NCI-H446 treated with DMSO at 0.1 percent for 48 hours (cell line): ENCODE measurements around the gene ISG15.
"Not testable (repeated sequence)": the region's sequence is repeated elsewhere in the genome, so short reads cannot be mapped to it uniquely, and the experiment has no call there.

Experiments
- DNase-seq: peaks from one replicate; lab custom pipeline; 2025; lab: John Stamatoyannopoulos, UW

Gene ISG15

GRCh38 chr1:1030867-1031658 lies 17.8 kb downstream of the ISG15 start:
- not testable (repeated sequence) for DNase-seq

GRCh38 chr1:1031659-1032235 lies 18.4 kb downstream of the ISG15 start:
- DNase-seq = no peak

GRCh38 chr1:1032424-1032823 lies 19.1 kb downstream of the ISG15 start:
- DNase-seq = no peak

GRCh38 chr1:1033009-1033587 lies 19.8 kb downstream of the ISG15 start:
- peak; percentile 70 for DNase-seq

GRCh38 chr1:1033731-1034438 lies 20.6 kb downstream of the ISG15 start:
- DNase-seq = no peak

GRCh38 chr1:1034439-1034781 lies 21.1 kb downstream of the ISG15 start:
- no peak for DNase-seq

GRCh38 chr1:1035291-1035943 lies 22.1 kb downstream of the ISG15 start:
- DNase-seq = no peak

GRCh38 chr1:1037366-1038327 lies 24.4 kb downstream of the ISG15 start:
- no peak for DNase-seq

GRCh38 chr1:1038694-1039093 lies 25.4 kb downstream of the ISG15 start:
- no peak for DNase-seq

- no peak for DNase-seq
Observed at GRCh38 chr1:1039145-1039910, 26.0 kb downstream of the ISG15 start.

- DNase-seq = no peak
Observed at GRCh38 chr1:1040004-1040991, 27.0 kb downstream of the ISG15 start.

GRCh38 chr1:1041092-1041523 lies 27.8 kb downstream of the ISG15 start:
- DNase-seq = no peak

- no peak for DNase-seq
Observed at GRCh38 chr1:1041873-1042272, 28.6 kb downstream of the ISG15 start.

GRCh38 chr1:1042835-1043234 lies 29.5 kb downstream of the ISG15 start:
- no peak for DNase-seq

- no peak for DNase-seq
Observed at GRCh38 chr1:1043411-1043810, 30.1 kb downstream of the ISG15 start.

GRCh38 chr1:1043921-1044320 lies 30.6 kb downstream of the ISG15 start:
- DNase-seq = no peak

GRCh38 chr1:1044455-1045078 lies 31.3 kb downstream of the ISG15 start:
- DNase-seq = no peak

- no peak for DNase-seq
Observed at GRCh38 chr1:1045129-1045528, 31.8 kb downstream of the ISG15 start.

GRCh38 chr1:1046243-1046642 lies 32.9 kb downstream of the ISG15 start:
- no peak for DNase-seq
